HG02763 (cell line): ENCODE results near the gene VASH1.

Experiments used
- ATAC-seq: cut with Tn5 transposase; IDR thresholded peaks from one replicate; pipeline ENCODE4 v1.9.1; 2021; ENCODE audit warnings: mild to moderate bottlenecking, moderate library complexity; ENCODE audit not compliant: unreplicated experiment

Gene VASH1

DNA sequence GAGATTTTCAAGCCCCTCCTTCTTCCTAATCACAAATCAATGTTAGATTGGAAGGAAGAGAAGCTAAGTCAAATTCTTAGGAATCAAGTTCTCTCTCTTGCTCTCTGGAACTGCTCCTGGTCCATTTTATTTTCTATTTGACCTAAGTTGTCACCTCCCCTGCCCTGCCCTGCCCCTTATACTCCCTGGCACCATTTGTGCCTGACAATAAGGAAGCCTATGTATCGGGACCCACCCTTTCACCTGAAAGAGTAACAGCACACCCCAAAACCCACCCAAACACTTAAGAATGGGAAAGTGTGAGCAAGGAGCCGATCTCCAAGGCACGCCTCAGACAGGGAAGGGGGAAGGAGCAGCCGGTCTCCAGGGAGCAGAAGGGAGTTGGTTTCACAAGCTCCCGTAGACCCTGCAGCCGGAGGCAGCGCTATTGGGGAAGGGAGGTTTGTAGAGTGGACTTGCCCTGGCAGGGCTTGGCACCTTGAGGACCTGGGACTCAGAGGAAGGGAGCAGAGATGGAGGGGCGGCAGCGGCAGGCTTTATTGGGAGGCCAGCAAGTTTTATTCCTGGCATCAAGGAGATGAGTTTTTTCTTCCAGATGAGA is 66.5 kb downstream of the VASH1 start:
- ATAC-seq: no peak

DNA sequence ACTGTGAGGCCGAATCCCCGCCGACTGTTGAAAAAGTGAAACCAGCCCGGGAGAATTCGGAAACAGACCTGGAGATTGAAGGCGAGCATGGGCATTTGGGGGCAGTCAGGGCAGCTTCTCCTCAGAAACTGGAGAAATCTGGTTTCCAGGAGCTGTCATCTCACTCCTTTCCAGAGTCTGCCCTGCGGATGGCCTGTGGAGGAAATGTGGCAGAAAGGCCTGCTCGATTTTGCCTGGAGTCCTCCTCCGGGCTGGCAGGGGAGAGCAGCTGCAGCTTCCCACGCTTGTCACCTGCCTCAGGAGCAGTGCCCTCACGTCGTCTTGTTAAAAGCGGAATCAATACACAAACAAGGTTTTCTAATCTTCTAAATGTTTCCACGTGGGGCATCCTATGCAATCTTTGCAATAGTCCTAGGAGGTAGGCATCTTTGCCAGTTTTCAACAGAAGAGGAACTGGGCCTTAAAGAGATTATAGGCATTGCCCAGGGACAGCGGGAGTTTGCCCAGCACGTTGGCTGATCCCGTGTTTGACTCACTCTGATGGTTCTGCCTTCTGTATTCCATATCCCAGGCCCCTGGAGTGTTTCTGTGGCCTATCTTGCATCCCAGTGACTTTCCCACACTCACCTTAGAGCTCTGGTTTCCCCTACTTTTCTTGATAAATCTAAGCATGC is 67.2 kb downstream of the VASH1 start:
- no peak for ATAC-seq

DNA sequence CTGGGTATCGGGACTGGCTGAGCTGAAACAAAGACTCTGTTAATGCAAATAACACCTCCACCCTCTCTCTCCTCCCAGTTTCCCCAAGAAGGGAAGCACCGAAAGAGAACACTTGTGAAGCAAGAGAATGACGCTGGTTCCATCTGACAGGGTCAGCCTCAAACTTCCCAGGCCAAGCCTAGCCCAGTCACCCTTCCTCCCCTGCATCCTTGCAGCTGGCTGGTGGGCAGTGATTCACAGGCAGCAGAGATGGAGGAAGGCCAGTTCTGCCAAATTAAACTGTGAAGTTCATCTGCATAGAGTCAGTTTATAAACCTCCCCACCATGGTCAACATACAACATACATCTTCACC is 67.7 kb downstream of the VASH1 start:
- ATAC-seq: no peak

DNA sequence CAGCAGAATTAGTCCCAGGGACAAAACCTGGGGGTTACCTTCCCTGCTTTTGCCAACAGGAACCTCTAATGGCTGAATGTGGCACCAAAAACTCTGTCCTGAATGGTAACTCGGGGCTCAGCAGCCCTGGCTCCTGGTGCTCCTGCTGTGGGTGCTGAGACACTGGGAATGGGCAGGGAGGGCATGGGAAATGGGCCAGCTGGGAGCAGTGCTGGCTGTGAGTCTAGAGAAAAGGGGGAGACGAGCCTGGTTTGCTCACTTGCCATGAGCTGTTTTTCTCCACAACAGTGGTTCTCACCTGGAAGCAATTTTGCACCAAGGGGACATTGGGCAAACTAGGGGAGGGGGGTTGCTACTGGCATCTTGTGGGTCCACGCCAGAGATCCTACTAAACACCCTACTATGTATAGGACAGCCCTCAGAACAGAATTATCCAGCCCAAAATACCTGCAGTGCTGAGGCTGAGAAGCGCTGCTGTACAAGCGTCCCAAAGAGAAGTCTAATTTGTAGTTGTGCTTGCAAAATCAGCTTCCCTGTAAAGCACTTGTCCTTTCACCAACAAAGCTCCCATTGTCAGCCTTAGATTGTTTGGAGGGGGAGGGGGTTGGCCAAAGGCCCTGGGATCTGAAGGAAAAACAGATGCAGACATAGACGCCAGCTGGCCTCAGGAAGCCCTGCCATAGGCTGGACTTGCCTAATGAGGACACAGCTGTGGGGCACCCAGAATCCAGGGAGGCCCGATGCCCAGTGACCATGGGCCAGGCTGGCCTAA is 68.6 kb downstream of the VASH1 start:
- no peak for ATAC-seq

DNA sequence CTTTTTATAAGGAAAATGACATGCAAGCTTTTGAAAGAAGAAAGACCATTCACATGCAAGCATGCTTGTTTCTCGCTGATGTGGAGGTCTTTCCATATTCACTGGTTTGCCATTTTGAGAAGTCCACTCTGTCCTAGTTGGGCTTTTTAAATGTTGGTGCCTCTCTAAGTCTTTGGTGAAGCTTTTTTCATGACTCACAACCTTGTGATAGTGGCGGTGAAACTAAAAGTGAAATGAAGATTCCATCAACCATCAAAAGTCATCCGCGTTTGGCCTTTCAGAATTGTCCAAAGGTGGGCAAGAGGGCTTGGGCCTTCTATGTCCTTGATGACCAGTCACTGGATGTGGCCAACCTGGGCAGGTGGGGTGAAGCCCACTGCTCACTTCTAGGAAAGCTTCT is 69.3 kb downstream of the VASH1 start:
- ATAC-seq: no peak

DNA sequence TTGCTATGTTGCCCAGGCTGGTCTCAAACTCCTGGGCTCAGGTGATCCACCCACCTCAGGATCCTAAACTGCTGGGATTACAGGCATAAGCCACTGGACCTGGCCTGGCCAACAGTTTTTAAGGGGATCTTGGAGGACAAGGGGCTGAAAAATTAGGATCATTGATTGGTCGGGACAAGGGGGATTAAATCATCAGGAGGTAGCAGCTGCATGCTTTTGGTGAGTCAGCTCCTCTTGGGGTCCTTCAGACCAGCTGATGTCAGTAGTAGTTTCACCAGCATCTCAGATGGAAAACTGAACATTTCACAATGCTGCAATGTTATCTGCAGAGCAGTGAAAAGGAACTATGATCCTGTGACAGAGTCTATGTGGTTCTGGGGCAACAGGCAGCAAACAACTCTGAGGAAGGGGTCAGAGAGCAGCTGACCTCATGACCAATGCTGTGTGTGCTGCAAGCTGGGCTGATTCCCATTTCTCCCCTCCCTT is 71.3 kb downstream of the VASH1 start:
- ATAC-seq: no peak
